GM19193 (cell line): ENCODE data around the gene FMN1.

ENCODE experiments used
- POLR2A ChIP-seq: IDR thresholded peaks from 4 replicates; pipeline ENCODE4 v1.6.1; 2011; ENCODE audit not compliant: insufficient read depth, insufficient read length; ENCODE audit errors: extremely low read depth

The FMN1 gene

DNA sequence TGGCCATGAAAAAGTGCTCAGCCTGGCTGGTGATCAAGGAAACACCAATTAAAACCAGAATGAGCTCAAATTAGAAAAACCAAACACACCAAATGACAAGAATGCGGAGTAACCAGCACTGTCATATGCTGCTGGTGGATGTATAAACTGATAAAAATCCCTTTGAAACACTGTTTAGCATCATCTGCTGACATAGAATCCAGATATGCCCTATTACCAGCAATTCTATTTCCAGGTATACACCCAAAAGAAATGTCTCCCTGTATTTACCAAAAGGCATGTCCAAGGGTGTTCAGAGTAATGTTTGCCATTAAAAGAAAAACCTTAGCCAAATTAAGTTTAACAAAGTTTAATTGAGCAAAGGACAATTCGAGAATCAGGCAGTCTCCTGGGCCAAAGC, 138.6 kb downstream of the FMN1 start:
- no peak for TF ChIP-seq POLR2A

- TF ChIP-seq POLR2A, result no peak
Measured at GRCh38 chr15:33051528-33051927, 143.0 kb downstream of the FMN1 start.

GRCh38 chr15:33048255-33048654, 146.3 kb downstream of the FMN1 start:
- TF ChIP-seq POLR2A, result no peak

- TF ChIP-seq POLR2A, result no peak
Measured at GRCh38 chr15:33047077-33047476, 147.4 kb downstream of the FMN1 start.

- no peak for TF ChIP-seq POLR2A
Measured at GRCh38 chr15:33046329-33046728, 148.2 kb downstream of the FMN1 start.

GRCh38 chr15:33045066-33045810, 149.3 kb downstream of the FMN1 start:
- TF ChIP-seq POLR2A, result no peak

DNA sequence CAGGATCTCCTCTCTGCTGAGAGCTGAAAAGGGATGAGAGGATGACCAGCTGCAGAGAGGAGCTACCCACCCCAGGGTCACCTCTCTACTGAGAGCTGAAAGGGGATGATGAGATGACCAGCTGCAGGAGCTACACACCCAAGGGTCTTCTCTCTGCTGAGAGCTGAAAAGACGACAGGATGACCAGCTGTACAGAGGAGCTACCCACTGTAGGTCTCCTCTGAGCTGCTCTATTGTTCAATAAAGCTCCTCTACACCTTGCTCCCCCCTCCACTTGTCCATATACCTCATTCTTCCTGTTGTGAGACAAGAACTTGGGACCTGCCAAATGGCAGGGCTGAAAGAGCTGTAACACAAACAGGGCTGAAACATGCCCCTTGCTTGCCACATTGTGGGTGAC, 149.9 kb downstream of the FMN1 start:
- no peak for TF ChIP-seq POLR2A

DNA sequence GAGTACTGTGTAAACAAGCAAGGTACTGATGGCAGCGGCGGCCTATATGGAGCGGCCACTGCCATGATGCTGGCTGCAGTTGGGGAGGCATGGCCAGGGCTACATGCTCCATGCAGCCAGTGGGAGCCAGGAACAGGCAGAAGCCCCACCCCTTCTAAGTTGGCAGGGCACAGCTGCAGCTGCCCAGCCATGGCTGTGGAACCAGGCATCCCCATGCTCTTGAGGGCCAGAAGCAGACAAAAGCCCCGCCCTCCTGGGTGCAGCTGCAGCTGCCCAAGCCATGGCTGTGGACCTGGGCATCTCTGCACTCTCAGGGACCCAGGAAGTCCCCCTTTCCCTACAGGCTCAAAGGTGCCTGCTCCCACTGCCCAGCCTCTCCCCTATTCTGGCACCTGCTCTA, 150.9 kb downstream of the FMN1 start:
- no peak for TF ChIP-seq POLR2A

DNA sequence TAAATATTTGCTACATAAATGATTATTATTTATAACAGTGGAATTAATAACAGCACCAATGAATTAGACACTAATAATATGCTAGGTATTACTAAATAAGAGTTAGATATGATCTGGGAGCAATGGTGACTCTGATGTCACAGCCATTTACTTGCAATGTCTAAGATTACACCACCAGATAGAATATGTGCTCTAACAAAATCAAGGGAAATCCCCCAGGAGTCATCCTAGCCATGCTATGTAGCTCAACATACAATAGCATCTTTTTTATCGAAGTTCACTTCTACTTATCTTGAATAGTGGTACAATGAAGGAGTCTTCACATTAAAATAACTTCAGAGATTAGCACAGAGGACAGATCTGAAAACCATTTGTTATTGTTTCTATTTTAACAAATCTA, 154.0 kb downstream of the FMN1 start:
- no peak for TF ChIP-seq POLR2A

DNA sequence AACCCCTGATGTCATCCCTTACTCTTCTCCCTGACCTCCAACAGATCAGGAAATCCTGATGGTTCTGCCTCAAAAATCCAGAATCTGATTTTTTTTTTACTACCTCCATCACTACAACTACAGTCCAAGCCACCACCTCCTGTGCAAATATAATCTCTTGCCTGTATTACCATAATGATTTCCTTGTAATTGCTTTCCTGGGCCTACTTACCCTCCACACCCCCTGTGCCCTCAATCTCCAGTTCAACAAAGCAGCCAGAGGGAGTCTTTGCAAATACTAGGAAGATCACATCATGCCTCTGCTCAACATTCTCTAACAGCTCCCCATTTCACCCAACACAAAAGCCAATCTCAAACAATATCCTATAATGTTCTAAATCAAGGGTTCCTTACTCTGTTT, 159.9 kb downstream of the FMN1 start:
- TF ChIP-seq POLR2A, result no peak

DNA sequence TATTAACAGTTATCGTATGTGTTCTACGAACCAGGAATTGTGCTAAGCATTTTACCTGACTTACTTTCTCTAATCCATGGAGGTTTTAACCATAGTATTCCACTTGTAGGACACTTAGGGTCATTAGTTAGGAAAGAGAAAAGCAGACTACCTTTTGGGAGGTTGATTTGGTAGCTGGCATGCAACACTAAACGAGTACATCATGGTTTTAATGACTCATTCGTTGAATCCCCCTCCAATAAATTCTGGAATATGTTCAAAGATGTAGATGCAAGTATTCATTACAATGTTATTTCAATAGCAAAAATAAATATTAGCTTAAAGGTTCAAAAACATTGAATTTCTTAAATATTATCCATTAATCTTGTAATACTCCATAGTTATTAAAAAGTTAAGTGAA, 162.5 kb downstream of the FMN1 start:
- no peak for TF ChIP-seq POLR2A

DNA sequence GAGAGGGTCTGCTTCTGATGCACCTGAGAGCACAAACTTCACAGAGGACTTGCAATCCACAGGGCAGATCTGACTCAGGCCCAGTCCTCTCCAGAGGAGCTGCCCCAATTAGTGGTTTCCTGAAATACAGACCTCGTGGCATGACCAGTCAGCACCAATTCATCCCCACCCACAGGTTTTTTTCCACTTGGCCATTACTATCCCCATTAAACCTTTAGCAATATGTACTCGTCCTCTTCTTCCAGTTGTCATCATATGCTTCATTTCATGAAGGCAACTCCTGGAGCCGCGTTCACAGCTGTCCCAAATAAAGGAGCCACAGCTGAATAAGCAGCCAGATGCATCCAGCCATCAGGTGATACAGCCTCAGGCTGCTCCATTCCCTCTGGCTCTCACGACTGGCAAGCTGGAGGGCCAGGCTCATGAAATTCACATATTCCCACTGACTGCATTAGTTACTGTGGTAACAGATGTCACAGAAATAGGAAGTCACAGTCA, 163.1 kb downstream of the FMN1 start:
- TF ChIP-seq POLR2A, result no peak

DNA sequence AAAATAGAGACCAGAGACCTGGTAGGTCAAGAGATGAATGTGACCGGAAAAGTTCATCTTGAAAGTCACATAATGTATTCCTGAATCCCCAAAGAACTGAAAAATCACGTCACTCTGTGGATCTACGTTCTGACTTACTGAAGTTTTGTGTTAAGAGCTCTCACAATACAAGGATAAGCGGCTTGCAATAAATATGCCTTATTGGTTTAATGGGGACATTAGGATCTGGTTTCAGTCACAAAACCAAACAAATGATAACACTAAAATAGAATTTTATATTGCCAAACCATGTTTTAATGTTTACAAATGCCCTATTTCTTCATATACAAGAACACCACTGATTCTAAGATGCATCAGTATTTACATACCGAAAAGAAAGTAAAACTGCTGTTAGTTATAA, 164.2 kb downstream of the FMN1 start:
- TF ChIP-seq POLR2A, result no peak

- TF ChIP-seq POLR2A, result no peak
Measured at GRCh38 chr15:33029109-33029652, 165.3 kb downstream of the FMN1 start.

DNA sequence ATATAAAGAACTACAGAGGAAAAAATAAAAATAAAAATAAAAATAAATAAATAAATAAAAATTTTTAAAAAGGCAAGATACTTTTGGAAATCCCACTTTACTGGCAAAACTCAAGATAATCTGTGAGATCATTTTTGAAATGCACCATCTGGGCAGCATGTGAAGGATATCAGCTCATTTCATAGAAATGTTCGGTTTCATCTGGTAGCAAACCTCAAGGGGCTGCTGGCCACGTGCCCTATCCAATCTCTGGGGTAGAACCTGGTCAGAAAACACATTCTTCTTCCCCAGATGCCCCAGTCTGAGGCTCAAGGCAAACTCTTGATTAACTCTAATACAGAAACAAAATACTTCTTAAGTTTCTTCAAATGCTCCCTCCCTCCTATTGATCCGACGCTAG, 166.0 kb downstream of the FMN1 start:
- no peak for TF ChIP-seq POLR2A

DNA sequence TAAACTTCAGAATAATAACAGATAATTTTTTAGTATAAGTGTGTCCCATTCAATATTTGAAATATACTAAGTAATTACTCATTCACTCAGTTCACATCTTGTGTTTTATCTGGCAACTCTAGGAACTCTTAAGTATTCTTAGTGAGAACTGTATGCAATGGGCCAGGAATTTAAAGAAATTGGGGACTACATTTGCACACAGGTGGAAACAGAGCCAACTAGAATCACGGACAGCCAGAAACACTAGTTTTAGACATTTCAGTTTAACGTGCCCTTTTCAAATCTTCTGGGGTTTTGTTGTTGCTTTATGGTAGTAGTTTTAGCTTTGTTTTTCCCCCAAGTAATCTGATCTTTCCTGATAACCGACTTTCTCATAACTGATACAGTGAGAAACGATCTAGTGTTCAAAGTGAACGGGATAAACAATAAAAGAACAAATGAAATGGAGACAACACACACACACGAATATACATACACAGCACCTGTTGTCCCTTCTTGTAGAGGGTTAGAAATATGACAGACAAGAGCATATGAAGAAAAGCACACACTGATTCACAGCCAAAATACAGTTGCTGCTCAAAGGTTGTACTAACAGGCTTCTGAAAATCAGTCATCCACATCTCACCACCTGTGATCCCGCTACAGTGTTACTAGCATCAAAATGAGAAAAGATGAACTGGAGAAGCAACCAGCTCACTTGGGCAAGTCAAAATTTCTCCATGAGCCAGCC, 167.0 kb downstream of the FMN1 start:
- TF ChIP-seq POLR2A, result no peak

DNA sequence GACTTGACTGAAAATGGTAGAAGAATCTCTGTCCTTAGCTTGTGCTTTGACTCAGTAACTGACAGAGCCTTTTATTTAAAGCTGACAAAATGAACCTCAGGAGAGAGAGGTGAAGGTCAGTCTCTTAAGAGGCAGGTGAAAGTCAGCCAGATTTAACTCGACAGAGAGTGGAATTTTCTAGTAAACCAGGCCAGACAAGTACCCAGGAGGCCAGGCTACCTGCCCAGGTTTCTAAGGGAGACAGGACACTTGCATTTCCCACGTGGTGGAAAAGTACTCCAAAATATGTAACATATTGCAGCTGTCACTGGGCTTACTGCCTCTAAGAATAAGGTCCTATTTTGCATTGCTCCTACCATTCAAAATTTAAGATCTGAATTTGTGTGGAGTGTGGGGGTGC, 167.9 kb downstream of the FMN1 start:
- no peak for TF ChIP-seq POLR2A

GRCh38 chr15:33022629-33023028, 171.9 kb downstream of the FMN1 start:
- TF ChIP-seq POLR2A, result no peak
